Effector memory CD4-positive, alpha-beta T cell (primary cell): ENCODE data around the gene FZR1.
"Not testable (repeated sequence)": the region's sequence is repeated elsewhere in the genome, so short reads cannot be mapped to it uniquely, and the experiment has no call there.

Experiments
- DNase-seq, 3 donors: peaks; one replicate each; pipeline ENCODE4 v3.0.0-alpha.2; 2020
- H3K27ac ChIP-seq: 2 replicates; pipeline ENCODE4 v1.7.0; 2013; ENCODE audit warnings: mild to moderate bottlenecking, low read length, moderate library complexity; ENCODE audit not compliant: insufficient read depth, poor library complexity, severe bottlenecking
- H3K27me3 ChIP-seq: replicated peaks from 2 replicates; pipeline ENCODE4 v1.7.0; 2013; ENCODE audit warnings: mild to moderate bottlenecking, low read length; ENCODE audit not compliant: insufficient read depth, control insufficient read depth, poor library complexity, severe bottlenecking
- H3K36me3 ChIP-seq: 2 replicates; pipeline ENCODE4 v1.7.0; 2013; ENCODE audit warnings: mild to moderate bottlenecking, low read length, moderate library complexity; ENCODE audit not compliant: control insufficient read depth, insufficient read depth
- H3K4me1 ChIP-seq: 2 replicates; pipeline ENCODE4 v1.7.0; 2013; ENCODE audit warnings: low read length, mild to moderate bottlenecking; ENCODE audit not compliant: control insufficient read depth, insufficient read depth, poor library complexity, severe bottlenecking
- H3K4me3 ChIP-seq: 2 replicates; pipeline ENCODE4 v1.7.0; 2013; ENCODE audit warnings: low read length, low read depth, mild to moderate bottlenecking; ENCODE audit not compliant: insufficient read depth, poor library complexity, severe bottlenecking
- H3K9me3 ChIP-seq: 2 replicates; pipeline ENCODE4 v1.7.0; 2013; ENCODE audit warnings: mild to moderate bottlenecking, low read length, moderate library complexity; ENCODE audit not compliant: control insufficient read depth

Gene FZR1

DNA sequence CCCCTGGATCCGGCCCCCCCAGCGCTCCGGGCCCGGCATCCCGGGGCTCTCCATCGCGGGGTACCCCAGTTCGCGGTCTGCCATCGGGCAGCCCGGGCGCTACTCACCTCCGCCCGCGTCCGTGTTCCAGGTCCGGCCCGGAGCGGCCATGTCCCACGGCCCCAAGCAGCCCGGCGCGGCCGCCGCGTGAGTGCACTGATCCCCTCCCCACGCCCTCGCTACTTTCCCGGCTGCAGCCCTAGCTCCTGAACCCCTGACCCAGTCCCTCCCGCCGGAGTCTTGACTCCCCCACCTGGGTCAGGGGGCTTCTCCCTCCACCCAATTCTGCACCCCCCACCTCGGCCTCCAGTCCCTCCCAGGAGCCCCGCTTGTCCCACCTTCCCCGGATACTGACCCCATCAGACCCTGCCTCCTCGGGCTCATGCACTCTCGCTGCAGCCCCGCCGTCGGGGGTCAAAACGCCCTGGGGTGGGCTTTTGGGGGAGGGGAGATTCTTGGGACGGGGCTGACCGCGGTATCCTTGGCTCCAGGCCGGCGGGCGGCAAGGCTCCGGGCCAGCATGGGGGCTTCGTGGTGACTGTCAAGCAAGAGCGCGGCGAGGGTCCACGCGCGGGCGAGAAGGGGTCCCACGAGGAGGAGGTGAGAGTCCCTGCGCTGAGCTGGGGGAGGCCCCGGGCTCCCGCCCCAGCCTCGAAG is 67.2 kb downstream of the FZR1 start:
- peak overlapping the region; percentile 57 for H3K27ac ChIP-seq
- no peaks in the 10 kb centered on the region for H3K9me3 ChIP-seq
- no peaks in the 10 kb centered on the region for H3K27me3 ChIP-seq
- DNase-seq: no peak
- H3K36me3 ChIP-seq: no peaks in the 10 kb centered on the region
- H3K4me3 ChIP-seq: peak overlapping the region; percentile 79
- peaks cover 11% of the 10 kb centered on the region for H3K4me1 ChIP-seq

- H3K36me3 ChIP-seq: no peaks in the 10 kb centered on the region
- H3K27ac ChIP-seq: no peak overlapping the region
Measured at GRCh38 chr19:3573858-3574637, 67.9 kb downstream of the FZR1 start.

DNA sequence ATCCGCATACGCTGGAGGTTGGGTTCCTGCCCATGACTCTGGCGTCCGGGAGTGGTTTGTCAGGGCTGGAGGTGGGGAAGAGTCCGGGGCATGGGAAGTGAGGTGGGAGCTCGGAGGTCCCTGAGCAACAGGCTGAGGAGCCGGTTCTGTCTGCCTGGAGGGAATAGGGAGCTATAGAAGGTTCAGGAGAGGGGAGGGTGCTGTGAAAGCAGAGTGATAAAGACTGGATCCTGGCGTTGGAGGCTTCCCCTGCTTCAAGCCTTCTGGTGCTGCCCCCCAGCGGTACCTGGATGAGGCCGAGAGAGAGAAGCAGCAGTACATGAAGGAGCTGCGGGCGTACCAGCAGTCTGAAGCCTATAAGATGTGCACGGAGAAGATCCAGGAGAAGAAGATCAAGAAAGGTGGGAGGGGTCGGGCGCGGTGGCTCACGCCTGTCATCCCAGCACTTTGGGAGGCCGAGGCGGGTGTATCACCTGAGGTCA is 69.2 kb downstream of the FZR1 start:
- H3K4me1 ChIP-seq: peaks cover 11% of the 10 kb centered on the region
- no peaks in the 10 kb centered on the region for H3K36me3 ChIP-seq
- no peaks in the 10 kb centered on the region for H3K9me3 ChIP-seq
- no peak overlapping the region for H3K27ac ChIP-seq
- no peaks in the 10 kb centered on the region for H3K27me3 ChIP-seq
- H3K4me3 ChIP-seq: no peak overlapping the region
- DNase-seq: no peak

More at GRCh38 chr19:3573858-3574637, 67.9 kb downstream of the FZR1 start:
- Histone ChIP-seq H3K27me3 (no peaks in the 10 kb centered on the region), H3K9me3 (no peaks in the 10 kb centered on the region), H3K4me1 (peaks cover 11% of the 10 kb centered on the region), H3K4me3 (peak overlapping the region; percentile 79)
- DNase-seq: peak; percentile 69 to 81 (median 78)

DNA sequence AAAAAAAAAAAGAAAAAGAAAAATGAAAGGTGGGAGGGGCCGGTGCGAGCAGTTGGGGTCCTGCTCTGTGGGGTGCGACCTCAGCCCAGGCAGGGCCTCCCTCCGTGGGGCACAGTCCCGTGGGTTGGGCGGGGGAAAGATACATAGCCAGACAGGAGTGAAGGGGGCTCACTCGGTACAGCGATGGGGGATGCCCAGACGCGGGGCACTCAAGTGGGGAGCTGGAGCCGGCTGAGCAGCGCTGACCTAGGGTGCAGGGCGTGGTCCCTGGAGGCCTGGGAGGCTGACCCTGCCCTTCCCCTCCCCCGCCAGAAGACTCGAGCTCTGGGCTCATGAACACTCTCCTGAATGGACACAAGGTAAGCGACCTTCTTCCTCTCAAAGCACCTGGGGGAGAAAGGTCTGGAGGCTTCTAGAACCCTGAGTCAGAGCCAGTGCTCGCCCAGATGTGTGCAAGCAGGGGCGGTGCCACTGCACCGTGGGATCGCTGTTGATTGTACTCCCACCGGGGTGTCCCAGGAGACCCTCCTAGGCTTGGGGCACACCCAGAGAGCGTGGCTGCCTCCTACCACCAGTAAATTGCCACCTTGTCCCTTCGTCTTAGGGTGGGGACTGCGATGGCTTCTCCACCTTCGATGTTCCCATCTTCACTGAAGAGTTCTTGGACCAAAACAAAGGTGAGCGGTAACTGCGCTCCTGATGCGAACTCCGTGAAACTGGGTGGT is 70.0 kb downstream of the FZR1 start:
- H3K4me1 ChIP-seq: peaks cover 11% of the 10 kb centered on the region
- no peak overlapping the region for H3K27ac ChIP-seq
- H3K9me3 ChIP-seq: no peaks in the 10 kb centered on the region
- DNase-seq: no peak
- H3K4me3 ChIP-seq: no peak overlapping the region
- no peaks in the 10 kb centered on the region for H3K27me3 ChIP-seq
- H3K36me3 ChIP-seq: no peaks in the 10 kb centered on the region

- H3K9me3 ChIP-seq: no peaks in the 10 kb centered on the region
- no peak for DNase-seq
- peaks cover 11% of the 10 kb centered on the region for H3K4me1 ChIP-seq
- no peaks in the 10 kb centered on the region for H3K36me3 ChIP-seq
- H3K27ac ChIP-seq: no peak overlapping the region
- no peaks in the 10 kb centered on the region for H3K27me3 ChIP-seq
- H3K4me3 ChIP-seq: no peak overlapping the region
Measured at GRCh38 chr19:3576696-3577443, 70.8 kb downstream of the FZR1 start.

DNA sequence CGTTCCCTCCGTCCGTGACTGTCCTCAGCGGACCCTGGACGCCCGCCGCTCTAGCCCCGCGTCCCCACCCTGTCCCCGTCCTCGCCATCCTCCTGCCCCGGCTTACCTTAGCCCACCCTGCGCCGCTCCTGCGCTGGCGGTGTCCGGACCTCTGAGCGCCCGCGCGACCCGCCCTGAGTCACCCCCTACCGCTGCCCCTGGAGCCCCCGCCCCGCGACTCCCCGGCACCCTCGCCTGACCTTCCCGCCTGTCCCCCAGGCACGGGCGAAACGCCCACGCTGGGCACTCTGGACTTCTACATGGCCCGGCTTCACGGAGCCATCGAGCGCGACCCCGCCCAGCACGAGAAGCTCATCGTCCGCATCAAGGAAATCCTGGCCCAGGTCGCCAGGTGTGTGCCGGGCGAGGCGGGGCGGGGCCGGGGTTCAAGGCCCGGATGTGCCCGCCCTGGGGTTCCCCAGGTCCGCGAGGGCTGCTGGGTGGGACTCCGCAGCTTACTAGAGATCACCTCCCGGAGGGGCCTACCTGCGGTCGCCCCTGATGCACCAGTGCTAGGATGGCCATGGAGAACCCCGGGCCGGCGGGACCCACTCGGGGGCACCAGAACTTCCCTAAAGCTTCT is 71.7 kb downstream of the FZR1 start:
- no peaks in the 10 kb centered on the region for H3K27me3 ChIP-seq
- H3K4me1 ChIP-seq: peaks cover 7% of the 10 kb centered on the region
- no peak overlapping the region for H3K4me3 ChIP-seq
- no peak for DNase-seq
- no peak overlapping the region for H3K27ac ChIP-seq
- no peaks in the 10 kb centered on the region for H3K9me3 ChIP-seq
- no peaks in the 10 kb centered on the region for H3K36me3 ChIP-seq

- no peak overlapping the region for H3K4me3 ChIP-seq
- no peak overlapping the region for H3K27ac ChIP-seq
- no peaks in the 10 kb centered on the region for H3K9me3 ChIP-seq
- no peak for DNase-seq
- H3K27me3 ChIP-seq: no peaks in the 10 kb centered on the region
- H3K36me3 ChIP-seq: no peaks in the 10 kb centered on the region
- peaks cover 4% of the 10 kb centered on the region for H3K4me1 ChIP-seq
Measured at GRCh38 chr19:3578390-3578789, 72.3 kb downstream of the FZR1 start.

DNA sequence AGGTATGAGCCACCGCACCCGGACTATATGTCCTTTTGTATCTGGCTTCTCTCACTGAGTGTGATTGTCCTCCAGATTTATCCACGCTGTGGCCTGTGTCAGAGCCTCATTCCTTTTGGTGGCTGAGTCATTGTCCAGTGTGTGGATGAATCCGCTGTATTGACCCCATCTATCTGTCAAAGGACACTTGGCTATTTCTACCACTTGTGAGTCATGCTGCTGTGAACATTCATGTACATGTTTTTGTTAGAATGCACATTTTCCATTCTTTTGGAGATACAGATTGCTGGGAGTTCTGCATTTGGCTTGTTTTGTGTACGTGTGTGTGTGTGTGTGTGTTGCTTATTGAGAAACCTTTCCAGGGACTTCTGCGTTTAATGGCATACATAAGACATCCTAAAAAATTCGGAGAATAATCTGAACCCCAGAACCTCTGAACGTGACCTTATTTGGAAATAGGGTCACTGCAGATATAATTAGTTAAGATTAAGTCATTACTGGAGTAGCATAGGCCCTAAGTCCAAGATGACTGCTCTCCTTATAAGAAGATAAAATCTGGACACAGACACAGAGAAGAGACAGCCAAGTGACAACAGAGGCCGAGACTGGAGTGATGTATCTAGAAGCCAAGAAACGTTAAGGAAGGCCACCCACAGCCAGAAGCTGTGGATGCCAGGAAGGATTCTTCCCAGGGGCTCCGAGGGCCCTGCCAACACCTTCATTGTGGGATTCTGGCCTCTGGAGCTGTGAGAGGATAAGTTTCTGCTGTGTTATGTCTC is 74.2 kb downstream of the FZR1 start:
- Histone ChIP-seq H3K27me3 (no peaks in the 10 kb centered on the region), H3K36me3 (no peaks in the 10 kb centered on the region), H3K27ac (no peak overlapping the region), H3K9me3 (no peaks in the 10 kb centered on the region), H3K4me3 (no peak overlapping the region), H3K4me1 (no peaks in the 10 kb centered on the region)
- no peak for DNase-seq

GRCh38 chr19:3581792-3582191 is 75.7 kb downstream of the FZR1 start:
- DNase-seq: not testable (repeated sequence)

More at GRCh38 chr19:3581792-3582191, 75.7 kb downstream of the FZR1 start:
- H3K27me3 ChIP-seq, H3K4me3 ChIP-seq, H3K27ac ChIP-seq, H3K4me1 ChIP-seq, H3K9me3 ChIP-seq, H3K36me3 ChIP-seq: not testable (repeated sequence)
